HG02610 (cell line): Measurements from ENCODE around the gene PJA2.

Experiments used
- ATAC-seq: cut with Tn5 transposase; IDR thresholded peaks from one replicate; pipeline ENCODE4 v1.9.1; 2021; ENCODE audit warnings: mild to moderate bottlenecking, moderate library complexity; ENCODE audit not compliant: unreplicated experiment

PJA2 gene

GRCh38 chr5:109410389-109411148, 795 bp upstream of the PJA2 start:
- no peak for ATAC-seq

DNA sequence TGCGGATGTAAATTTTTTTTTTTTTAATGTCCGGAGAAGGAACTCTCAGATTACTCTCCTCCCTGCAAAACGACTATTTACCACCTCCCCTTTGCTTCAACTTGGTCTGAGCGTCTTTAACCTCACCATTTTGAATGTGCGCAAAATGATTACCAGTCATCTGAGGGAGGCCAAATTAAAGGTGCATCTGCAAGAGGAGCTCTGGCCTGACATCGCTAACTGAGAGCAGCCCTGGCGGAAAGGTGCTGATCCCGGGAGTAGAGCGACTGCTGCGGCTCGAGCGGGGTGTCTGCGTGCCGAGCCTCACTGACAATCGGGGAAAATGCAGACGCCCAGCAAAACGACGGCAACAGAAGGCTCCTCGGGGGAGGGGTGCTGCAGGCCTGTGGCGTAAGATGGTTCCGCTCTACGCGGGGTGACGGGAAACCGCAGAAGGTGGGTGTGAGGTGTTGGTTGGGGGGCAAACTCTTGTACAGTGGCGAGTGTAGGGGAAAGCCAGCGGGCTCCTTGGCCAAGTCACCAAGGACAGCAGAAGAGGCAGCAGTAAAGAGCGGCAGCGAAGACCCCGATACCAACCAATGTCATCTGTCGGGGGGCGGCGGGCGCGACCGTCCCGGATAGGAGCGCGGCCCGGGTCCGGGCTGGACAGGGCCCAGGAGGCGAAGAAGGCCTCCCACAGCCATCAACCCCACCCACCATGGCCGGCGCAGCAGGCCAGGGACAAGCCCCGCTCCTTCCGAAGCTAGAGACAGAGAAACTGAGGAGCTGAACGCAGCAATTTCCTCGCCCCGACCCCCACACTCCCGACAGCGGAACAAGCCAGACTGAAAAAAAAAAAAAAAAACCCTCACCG, 557 bp downstream of the PJA2 start:
- ATAC-seq, result peak; percentile 24

- ATAC-seq, result no peak
Observed at GRCh38 chr5:109407913-109408312, 1.9 kb downstream of the PJA2 start.

DNA sequence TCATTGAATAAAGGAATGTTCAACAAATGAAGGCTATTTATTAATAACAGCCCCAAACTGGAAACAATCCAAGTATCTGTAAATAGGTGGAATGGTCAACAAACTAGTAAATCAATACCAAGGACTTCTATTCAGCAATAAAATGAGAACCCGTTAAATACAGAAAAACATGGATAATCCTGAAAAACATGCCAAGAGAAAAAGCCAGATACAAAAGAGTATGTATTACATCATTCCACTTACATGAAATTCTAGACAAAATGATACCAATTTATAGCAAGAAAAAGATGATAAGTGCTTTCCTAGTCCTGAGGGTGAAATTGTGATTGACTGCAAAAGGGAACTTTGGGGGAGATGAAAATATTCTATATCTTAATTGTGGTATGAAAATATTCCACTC, 3.1 kb downstream of the PJA2 start:
- ATAC-seq, result no peak

GRCh38 chr5:109404428-109404960, 5.3 kb downstream of the PJA2 start:
- no peak for ATAC-seq

DNA sequence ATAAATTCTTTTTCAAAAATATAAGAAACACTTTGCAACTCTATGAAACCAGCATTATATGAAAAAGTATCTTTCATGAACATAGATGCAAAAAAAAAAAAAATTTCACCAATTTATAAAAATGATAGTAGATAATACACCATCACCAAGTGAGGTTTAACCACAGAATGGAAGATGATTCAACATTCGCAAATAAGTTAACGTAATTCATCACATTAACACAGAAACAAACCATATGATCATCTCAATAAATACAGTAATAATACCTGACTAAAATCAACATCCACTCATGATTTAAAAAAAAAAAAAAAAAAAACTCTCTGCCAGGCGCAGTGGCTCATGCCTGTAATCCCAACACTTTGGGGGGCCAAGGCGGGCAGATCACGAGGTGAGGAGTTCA, 6.3 kb downstream of the PJA2 start:
- ATAC-seq, result no peak

DNA sequence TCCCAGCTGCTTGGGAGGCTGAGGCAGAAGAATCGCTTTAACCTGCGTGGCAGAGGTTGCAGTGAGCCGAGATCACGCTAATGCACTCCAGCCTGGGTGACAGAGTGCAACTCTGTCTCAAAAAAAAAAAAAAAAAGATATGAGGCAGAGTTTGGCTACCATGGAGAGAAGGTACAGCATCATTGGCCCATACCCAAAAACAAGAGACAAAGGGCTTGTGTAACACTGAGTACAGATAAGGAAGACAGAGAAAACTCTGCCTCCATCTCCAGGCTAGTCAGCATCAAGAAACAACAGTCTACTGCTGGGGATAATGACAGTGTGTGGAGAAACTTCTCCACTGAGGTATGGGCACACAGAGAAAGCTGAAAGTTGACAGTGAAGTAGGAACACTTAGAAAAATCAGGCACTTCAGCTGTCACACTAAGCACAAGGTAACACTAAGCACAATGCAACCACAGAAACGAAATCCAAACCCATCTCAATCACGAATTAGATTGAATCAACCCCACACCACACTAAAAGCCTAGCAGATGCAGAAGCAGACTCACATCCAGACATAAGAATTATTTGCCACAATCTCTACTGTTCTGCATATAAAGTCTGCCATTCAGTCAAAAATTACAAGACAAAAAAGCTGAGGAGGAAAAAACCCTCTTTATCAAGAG, 10.5 kb downstream of the PJA2 start:
- no peak for ATAC-seq

GRCh38 chr5:109396965-109397364, 12.8 kb downstream of the PJA2 start:
- no peak for ATAC-seq

- ATAC-seq, result no peak
Observed at GRCh38 chr5:109394806-109395205, 15.0 kb downstream of the PJA2 start.

GRCh38 chr5:109390188-109390587, 19.6 kb downstream of the PJA2 start:
- ATAC-seq, result no peak

DNA sequence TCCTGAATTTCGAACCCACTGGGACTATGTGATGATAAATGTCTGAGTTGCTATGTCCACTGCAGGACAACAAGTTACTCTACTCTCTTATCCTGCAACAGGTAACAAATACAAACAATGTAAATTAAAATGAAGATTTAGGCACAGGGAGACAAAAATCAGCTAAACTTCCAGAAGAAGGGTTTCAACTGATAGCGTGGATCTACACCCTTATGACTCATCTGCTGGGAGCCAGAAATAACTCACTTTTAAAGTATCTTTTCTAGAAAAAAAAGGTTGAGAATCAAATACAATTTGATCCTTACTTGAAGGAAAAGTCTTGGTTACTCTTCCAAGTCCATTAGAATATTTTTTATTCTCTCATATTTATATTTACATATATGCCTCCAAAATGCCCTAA, 21.4 kb downstream of the PJA2 start:
- ATAC-seq, result no peak

DNA sequence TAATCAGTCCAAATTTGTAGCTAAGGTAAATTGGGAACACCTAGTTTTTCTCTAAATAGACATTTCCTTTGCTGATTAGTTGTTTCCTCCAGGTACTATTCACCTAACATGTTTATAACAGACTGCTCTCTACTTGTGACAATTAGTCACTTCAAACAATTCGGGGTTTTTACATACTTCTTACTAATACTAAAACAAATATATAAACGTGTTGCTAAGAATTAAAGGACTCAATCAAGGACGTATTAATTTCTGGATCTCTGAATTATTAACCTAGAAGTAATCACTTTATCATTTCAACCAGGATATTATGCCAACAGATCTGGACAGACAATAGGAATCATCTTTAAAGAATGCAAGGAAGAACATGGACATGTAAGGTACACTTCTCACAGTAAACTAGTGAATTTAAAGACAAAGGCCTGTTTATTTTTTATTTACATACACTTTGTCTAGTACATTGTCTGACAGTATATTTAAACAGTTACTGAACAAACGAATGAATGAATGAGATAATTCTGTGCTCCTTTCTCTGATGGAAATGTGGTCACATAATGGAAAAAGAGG, 22.3 kb downstream of the PJA2 start:
- no peak for ATAC-seq

GRCh38 chr5:109378095-109378494, 31.7 kb downstream of the PJA2 start:
- no peak for ATAC-seq

DNA sequence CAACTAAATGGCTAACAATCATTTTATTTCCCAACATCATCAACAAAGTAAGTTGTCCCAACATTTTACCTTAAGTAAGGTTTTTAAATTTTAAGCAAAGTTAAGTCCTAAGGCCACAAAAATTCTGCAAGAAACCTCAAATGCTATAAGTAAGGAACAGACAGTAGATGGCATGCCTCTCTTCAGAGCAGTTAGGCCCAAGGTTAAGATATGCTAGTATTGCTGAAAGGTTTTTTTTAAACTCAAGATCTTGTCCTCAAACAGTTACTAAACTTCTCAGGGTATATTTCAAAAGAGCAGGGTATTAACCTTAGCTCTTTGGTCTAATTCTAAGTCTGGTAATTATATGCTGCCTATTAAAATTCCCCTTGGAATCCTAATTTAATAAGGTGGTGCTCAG, 35.1 kb downstream of the PJA2 start:
- ATAC-seq, result no peak

GRCh38 chr5:109373932-109374331, 35.8 kb downstream of the PJA2 start:
- no peak for ATAC-seq

GRCh38 chr5:109370343-109370742, 39.4 kb downstream of the PJA2 start:
- no peak for ATAC-seq

- no peak for ATAC-seq
Observed at GRCh38 chr5:109365653-109366052, 44.1 kb downstream of the PJA2 start.

DNA sequence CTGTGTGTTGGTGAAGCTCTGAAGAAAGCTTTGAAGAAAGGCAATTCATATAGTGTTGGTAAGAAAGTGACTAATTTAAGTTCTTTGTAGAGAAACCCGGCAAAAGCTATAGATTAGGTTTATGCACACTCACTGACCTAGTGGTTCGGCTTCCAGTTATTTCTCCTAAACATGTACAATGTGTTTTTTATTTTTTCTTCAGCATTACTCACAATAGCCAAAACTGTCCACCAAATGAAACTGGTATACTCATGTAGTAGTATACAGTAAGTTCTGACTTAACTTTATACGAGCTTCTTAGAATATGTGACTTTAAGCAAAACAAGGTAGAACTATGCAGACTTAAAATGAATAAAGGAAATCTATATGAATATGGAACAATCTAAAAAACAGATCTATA, 44.8 kb downstream of the PJA2 start:
- ATAC-seq, result no peak

DNA sequence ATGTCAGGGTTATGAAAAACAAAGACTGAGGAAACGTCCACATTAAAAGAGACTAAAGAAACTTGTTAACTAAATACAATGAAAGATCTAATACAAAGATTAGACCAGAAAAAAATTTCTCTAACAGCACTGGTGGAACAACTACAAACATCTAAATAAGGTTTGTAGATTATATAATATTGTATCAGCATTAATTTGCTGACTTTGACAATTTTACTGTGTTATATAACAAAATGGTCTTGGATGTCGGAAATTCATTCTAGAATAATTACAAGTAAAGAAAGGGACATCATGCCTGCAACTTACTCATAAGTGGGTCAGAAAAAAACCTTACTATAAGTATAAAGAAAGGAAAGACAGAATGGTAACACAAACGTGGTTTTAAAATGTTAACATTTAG, 50.1 kb downstream of the PJA2 start:
- no peak for ATAC-seq

GRCh38 chr5:109357807-109358206, 52.0 kb downstream of the PJA2 start:
- ATAC-seq, result no peak

DNA sequence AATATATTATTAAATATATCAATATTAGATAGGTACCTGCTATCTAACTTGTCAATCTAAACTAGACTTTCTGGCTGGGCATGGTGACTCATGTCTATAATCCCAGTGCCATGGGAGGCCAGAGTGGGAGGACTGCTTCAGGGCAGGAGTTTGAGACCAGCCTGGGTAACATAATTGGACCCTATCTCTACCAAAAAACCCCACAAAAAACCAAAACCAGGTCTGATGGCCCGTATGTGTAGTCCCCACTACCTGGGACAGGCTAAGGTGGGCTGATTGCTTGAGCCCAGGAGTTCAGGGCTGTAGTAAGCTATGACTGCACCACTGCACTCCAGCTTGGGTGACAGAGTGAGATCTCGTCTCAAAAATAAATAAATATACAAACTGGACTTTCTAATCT, 55.0 kb downstream of the PJA2 start:
- ATAC-seq, result no peak
